NB4 (cell line): ENCODE data around the gene BSDC1.

Source experiments
- MAX ChIP-seq: IDR thresholded peaks from 2 replicates; pipeline ENCODE4 v1.6.1; 2011; ENCODE audit warnings: low read depth, low read length
- MYC ChIP-seq: IDR thresholded peaks from 2 replicates; pipeline ENCODE4 v1.6.1; 2011; ENCODE audit warnings: low read depth, low read length
- POLR2A ChIP-seq: IDR thresholded peaks from 2 replicates; pipeline ENCODE4 v1.6.1; 2011; ENCODE audit warnings: mild to moderate bottlenecking; ENCODE audit not compliant: insufficient read length; ENCODE audit errors: extremely low read depth
- TF ChIP-seq, protein P1 (sequence below): IDR thresholded peaks from one replicate; pipeline ENCODE4 v1.5.1; 2012; ENCODE audit warnings: low read depth, low read length

- TF ChIP-seq MYC, result no peak
- TF ChIP-seq, protein P1, sequence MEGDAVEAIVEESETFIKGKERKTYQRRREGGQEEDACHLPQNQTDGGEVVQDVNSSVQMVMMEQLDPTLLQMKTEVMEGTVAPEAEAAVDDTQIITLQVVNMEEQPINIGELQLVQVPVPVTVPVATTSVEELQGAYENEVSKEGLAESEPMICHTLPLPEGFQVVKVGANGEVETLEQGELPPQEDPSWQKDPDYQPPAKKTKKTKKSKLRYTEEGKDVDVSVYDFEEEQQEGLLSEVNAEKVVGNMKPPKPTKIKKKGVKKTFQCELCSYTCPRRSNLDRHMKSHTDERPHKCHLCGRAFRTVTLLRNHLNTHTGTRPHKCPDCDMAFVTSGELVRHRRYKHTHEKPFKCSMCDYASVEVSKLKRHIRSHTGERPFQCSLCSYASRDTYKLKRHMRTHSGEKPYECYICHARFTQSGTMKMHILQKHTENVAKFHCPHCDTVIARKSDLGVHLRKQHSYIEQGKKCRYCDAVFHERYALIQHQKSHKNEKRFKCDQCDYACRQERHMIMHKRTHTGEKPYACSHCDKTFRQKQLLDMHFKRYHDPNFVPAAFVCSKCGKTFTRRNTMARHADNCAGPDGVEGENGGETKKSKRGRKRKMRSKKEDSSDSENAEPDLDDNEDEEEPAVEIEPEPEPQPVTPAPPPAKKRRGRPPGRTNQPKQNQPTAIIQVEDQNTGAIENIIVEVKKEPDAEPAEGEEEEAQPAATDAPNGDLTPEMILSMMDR, result no peak
- no peak for TF ChIP-seq POLR2A
- TF ChIP-seq MAX, result no peak
Measured at GRCh38 chr1:32316903-32317277, 77.4 kb downstream of the BSDC1 start.
